Stimulated activated CD4-positive, alpha-beta T cell treated with anti-CD3 and anti-CD28 coated beads, TNF-alpha, amount 100 ng/mL, for 1 hour (primary cell): ENCODE data around the gene SLC22A23.

Experiments
- DNase-seq, 3 donors: peaks; one replicate each; pipeline ENCODE4 v3.0.0-alpha.2; 2020; ENCODE audit warnings: low read depth in 3 of 3, low spot score in 1 of 3

Gene SLC22A23

GRCh38 chr6:3272911-3273547 is 183.8 kb downstream of the SLC22A23 start:
- no peak for DNase-seq

GRCh38 chr6:3271756-3272155 is 185.1 kb downstream of the SLC22A23 start:
- DNase-seq, result no peak

- no peak for DNase-seq
Observed at GRCh38 chr6:3270258-3270657, 186.6 kb downstream of the SLC22A23 start.

GRCh38 chr6:3269281-3269975 is 187.4 kb downstream of the SLC22A23 start:
- no peak for DNase-seq

GRCh38 chr6:3268680-3269079 is 188.2 kb downstream of the SLC22A23 start:
- no peak for DNase-seq

- no peak for DNase-seq
Observed at GRCh38 chr6:3267162-3267561, 189.7 kb downstream of the SLC22A23 start.

GRCh38 chr6:3266170-3266569 is 190.7 kb downstream of the SLC22A23 start:
- no peak for DNase-seq

GRCh38 chr6:3265671-3266070 is 191.2 kb downstream of the SLC22A23 start:
- DNase-seq, result no peak

- no peak for DNase-seq
Observed at GRCh38 chr6:3264356-3264755, 192.5 kb downstream of the SLC22A23 start.

- no peak for DNase-seq
Observed at GRCh38 chr6:3263096-3263495, 193.8 kb downstream of the SLC22A23 start.

GRCh38 chr6:3261921-3262320 is 194.9 kb downstream of the SLC22A23 start:
- DNase-seq, result no peak

- DNase-seq, result no peak
Observed at GRCh38 chr6:3261518-3261820, 195.4 kb downstream of the SLC22A23 start.

GRCh38 chr6:3260772-3261517 is 195.9 kb downstream of the SLC22A23 start:
- no peak for DNase-seq

GRCh38 chr6:3260296-3260695 is 196.6 kb downstream of the SLC22A23 start:
- DNase-seq, result no peak

- peak in 1 of 3 donors; percentile 21 for DNase-seq
Observed at GRCh38 chr6:3259491-3259958, 197.3 kb downstream of the SLC22A23 start.

- DNase-seq, result peak; percentile 69 to 98 (median 89)
Observed at GRCh38 chr6:3258720-3259490, 197.9 kb downstream of the SLC22A23 start, which contains the start of gene PSMG4. TSS of gene PSMG4 (plus strand) at chr6:3258947. CDS start at chr6:3259023, 76 bp downstream.

GRCh38 chr6:3258201-3258600 is 198.6 kb downstream of the SLC22A23 start:
- DNase-seq, result no peak

- no peak for DNase-seq
Observed at GRCh38 chr6:3253597-3253961, 203.3 kb downstream of the SLC22A23 start.

- no peak for DNase-seq
Observed at GRCh38 chr6:3252861-3253596, 203.8 kb downstream of the SLC22A23 start.

- no peak for DNase-seq
Observed at GRCh38 chr6:3252369-3252768, 204.5 kb downstream of the SLC22A23 start.
